Upper lobe of left lung (tissue), 6 donors: ENCODE data around the gene ROGDI. TPM values are rescaled to one million over a fixed set of nuclear protein-coding genes. Genes with fewer than 3 reads are reported as not detected.

Experiments
- ATAC-seq, 2 donors: fragments of 200-7000 bp; cut with Tn5 transposase; one replicate each; pipeline ENCODE4 v1.9.1; 2022; ENCODE audit warnings: mild to moderate bottlenecking in 2 of 2, moderate library complexity in 2 of 2; ENCODE audit not compliant: low FRiP score in 2 of 2
- DNase-seq, 2 donors: peaks; one replicate each; pipeline ENCODE4 v3.0.0-alpha.2; 2019 to 2020
- H3K27ac ChIP-seq, 4 donors: fragments of 200-600 bp; sonication (generic); one replicate each; pipeline ENCODE4 v1.5.1; 2016 to 2019
- H3K27me3 ChIP-seq, 4 donors: fragments of 200-600 bp; sonication (generic); one replicate each; pipeline ENCODE4 v1.5.1; 2017 to 2019
- H3K36me3 ChIP-seq, 4 donors: fragments of 200-600 bp; sonication (generic); one replicate each; pipeline ENCODE4 v1.5.1; 2016 to 2019
- H3K4me1 ChIP-seq, 4 donors: fragments of 200-600 bp; sonication (generic); one replicate each; pipeline ENCODE4 v1.5.1; 2018 to 2019
- H3K4me3 ChIP-seq, 4 donors: fragments of 200-600 bp; sonication (generic); one replicate each; pipeline ENCODE4 v1.5.1; 2017 to 2019; ENCODE audit warnings: mild to moderate bottlenecking in 2 of 4, moderate library complexity in 1 of 4
- H3K9me3 ChIP-seq, 4 donors: fragments of 200-600 bp; sonication (generic); one replicate each; pipeline ENCODE4 v1.5.1; 2018 to 2019
- EP300 ChIP-seq, 4 donors: sonication (generic); formaldehyde crosslinking; IDR thresholded peaks; one replicate each; pipeline ENCODE4 v1.5.1; 2017; ENCODE audit warnings: antibody characterized with exemption in 4 of 4, control low read depth in 2 of 4
- POLR2A ChIP-seq, 4 donors: fragments of 450-650 bp; IDR thresholded peaks; one replicate each; pipeline ENCODE4 v1.5.1; 2016 to 2017; ENCODE audit warnings: antibody characterized with exemption in 4 of 4, mild to moderate bottlenecking in 2 of 4
- POLR2AphosphoS5 ChIP-seq, 2 donors: sonication (generic); formaldehyde crosslinking; IDR thresholded peaks; one replicate each; pipeline ENCODE4 v1.5.1; 2017; ENCODE audit warnings: antibody characterized with exemption in 2 of 2
- WGBS, 2 donors: methylation state at CpG; one replicate each; pipeline ENCODE4 v1.1.5; 2017 to 2018; 5-methylcytosine and 5-hydroxymethylcytosine counted together
- total RNA-seq, 6 donors: library from RNA; depleted of rRNA in 4 of 6; stranded (reverse); fragments of >200 nt in 4 of 6; gene quantifications; one replicate each; pipeline versions ENCODE4 v1.1.0 to v1.2.1, GENCODE V29; 2016 to 2021
- TF ChIP-seq, protein P1 (sequence below), 6 experiments: fragments of 450-650 bp in 4 of 6; fragments of 200-600 bp in 2 of 6; sonication (generic) in 2 of 6; IDR thresholded peaks; one replicate each; pipeline ENCODE4 v1.5.1; 2016 to 2019; ENCODE audit warnings: antibody characterized with exemption in 6 of 6
- donor health status: DM: no; HTN: no; CAD: no; lungs with moderate emphysema.
- donor health status: DM: no; HTN: yes; CAD: no; lungs with severe emphysema.

The ROGDI gene
- total RNA-seq, 6 donors from 2014 or later: 19.2 to 59.7 (median 33.1) TPM

DNA sequence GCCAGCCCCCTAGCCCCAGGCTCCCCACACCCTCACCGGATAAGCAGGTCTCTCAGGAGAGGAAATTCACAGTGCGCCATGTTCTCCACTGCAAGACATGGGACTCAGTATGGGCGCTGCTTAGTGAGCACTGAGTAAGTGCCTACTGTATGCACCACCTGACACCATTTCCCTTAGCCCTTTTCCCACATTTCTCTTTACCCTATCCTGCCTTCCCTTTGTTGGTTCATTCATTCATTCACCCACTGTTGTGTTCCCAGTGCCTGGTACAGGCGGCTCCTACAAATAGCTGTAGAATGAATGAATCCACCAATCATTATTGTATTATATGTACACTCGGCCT is 24.4 kb downstream of the ROGDI start:
- Histone ChIP-seq H3K27me3 (no peaks in the 10 kb centered on the region), H3K4me1 (no peaks in the 10 kb centered on the region), H3K36me3 (no peaks in the 10 kb centered on the region), H3K27ac (no peak overlapping the region), H3K9me3 (no peaks in the 10 kb centered on the region), H3K4me3 (no peak overlapping the region)
- ATAC-seq (no peak), DNase-seq (no peak)
- no peak for TF ChIP-seq EP300 (IDR thresholded peaks at IDR 0.05)
- TF ChIP-seq POLR2AphosphoS5 (IDR thresholded peaks at IDR 0.05): no peak
- TF ChIP-seq, protein P1, sequence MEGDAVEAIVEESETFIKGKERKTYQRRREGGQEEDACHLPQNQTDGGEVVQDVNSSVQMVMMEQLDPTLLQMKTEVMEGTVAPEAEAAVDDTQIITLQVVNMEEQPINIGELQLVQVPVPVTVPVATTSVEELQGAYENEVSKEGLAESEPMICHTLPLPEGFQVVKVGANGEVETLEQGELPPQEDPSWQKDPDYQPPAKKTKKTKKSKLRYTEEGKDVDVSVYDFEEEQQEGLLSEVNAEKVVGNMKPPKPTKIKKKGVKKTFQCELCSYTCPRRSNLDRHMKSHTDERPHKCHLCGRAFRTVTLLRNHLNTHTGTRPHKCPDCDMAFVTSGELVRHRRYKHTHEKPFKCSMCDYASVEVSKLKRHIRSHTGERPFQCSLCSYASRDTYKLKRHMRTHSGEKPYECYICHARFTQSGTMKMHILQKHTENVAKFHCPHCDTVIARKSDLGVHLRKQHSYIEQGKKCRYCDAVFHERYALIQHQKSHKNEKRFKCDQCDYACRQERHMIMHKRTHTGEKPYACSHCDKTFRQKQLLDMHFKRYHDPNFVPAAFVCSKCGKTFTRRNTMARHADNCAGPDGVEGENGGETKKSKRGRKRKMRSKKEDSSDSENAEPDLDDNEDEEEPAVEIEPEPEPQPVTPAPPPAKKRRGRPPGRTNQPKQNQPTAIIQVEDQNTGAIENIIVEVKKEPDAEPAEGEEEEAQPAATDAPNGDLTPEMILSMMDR (IDR thresholded peaks at IDR 0.05): no peak
- no peak for TF ChIP-seq POLR2A (IDR thresholded peaks at IDR 0.05)
- WGBS, 2 donors: 85 to 91% methylated on average over 4 to 5 of the region's 5 CpGs

DNA sequence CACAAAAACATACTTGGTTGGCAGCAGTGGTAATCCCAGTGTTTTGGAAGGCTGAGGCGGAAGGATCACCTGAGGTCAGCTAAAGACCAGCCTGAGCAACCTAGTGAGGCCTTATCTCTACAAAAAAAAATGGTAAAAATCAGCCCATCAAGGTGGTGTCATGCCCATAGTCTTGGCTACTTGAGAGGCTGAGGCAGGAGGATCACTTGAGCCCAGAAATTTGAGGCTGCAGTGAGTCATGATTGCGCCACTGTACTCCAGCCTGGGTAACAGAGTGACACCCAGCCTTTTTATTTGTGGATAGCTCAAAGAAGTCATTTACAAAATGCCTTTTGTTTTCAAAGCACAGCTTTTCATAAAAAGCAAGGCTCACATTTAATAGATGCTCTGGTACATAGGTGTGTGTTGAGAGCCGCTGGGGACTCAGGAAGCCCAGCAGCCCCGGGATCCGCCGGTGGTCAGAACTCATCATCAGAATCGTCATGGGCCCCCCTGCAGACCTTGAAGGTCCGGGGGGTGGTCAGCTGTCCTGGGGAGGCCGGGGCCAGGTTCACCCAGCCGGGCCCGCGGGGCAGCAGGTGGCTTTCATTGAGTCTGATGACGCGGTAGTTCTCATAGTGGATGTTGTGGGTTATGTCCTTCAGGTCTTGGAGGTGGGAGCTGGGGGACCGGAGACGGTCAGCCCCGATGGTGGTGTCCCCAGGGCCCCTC is 24.9 kb downstream of the ROGDI start:
- Histone ChIP-seq H3K27ac (no peak overlapping the region), H3K9me3 (no peaks in the 10 kb centered on the region), H3K36me3 (no peaks in the 10 kb centered on the region), H3K4me1 (no peaks in the 10 kb centered on the region), H3K4me3 (no peak overlapping the region), H3K27me3 (no peaks in the 10 kb centered on the region)
- no peak for ATAC-seq
- DNase-seq: peak in 1 of 2 donors; percentile 62
- 88 to 94% methylated on average over 2 to 17 of the region's 17 CpGs for WGBS, 2 donors
- TF ChIP-seq EP300 (IDR thresholded peaks at IDR 0.05): no peak
- TF ChIP-seq POLR2A (IDR thresholded peaks at IDR 0.05): no peak
- no peak for TF ChIP-seq POLR2AphosphoS5 (IDR thresholded peaks at IDR 0.05)
- TF ChIP-seq, protein P1 (IDR thresholded peaks at IDR 0.05): no peak

DNA sequence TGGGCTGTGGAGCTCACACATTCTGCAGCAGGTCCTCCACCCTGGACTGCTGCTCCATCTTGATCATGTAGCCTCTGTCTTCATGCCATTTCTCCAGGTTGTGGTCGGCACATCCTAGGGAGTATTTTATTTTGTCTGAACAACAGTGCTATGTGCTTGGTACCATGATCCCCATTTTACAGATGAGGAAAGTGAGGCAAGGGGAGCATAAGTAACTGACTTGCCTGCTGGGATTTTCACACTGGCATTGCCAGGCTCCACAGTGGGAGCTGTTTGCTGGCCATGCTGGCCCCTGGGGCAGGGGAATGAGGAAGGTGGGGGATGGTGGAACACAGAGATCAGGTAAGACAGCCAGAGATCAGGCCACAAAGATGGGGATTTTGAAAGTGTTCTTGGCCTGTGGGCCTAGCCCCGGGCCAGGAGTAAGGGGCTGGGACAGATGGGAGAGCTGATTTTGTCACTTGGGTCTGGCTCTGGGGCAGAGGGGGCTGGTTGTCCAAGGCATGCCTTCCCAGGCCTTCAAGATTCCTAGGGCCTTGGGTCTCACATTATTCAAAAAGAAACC is 26.2 kb downstream of the ROGDI start:
- Histone ChIP-seq H3K9me3 (no peaks in the 10 kb centered on the region), H3K4me1 (no peaks in the 10 kb centered on the region), H3K36me3 (no peaks in the 10 kb centered on the region), H3K4me3 (no peak overlapping the region), H3K27ac (no peak overlapping the region), H3K27me3 (no peaks in the 10 kb centered on the region)
- WGBS, 2 donors: 88 to 92% methylated on average over 2 of the region's 2 CpGs
- ATAC-seq (no peak), DNase-seq (no peak)
- no peak for TF ChIP-seq EP300 (IDR thresholded peaks at IDR 0.05)
- TF ChIP-seq POLR2AphosphoS5 (IDR thresholded peaks at IDR 0.05): no peak
- no peak for TF ChIP-seq POLR2A (IDR thresholded peaks at IDR 0.05)
- TF ChIP-seq, protein P1 (IDR thresholded peaks at IDR 0.05): no peak

DNA sequence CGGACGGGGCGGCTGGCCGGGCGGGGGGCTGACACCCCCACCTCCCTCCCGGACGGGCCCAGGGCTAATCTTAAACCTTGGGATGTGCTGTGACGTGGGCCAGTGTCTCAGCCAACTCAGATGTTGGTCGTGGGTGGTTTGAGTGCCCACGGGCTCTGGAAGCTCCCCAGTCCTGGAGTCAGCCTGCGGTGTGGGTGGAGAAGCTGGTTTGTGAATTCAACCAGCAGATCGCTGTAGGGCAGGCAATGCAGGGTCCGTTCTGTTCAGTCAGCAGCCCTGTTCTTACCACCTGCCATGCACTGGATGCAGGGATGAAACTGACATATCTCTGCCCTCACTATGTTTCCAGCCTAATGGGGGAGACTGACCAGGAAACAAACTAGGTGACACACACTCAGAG is 27.4 kb downstream of the ROGDI start:
- 72 to 87% methylated on average over 4 of the region's 13 CpGs for WGBS, 2 donors
- no peaks in the 10 kb centered on the region for H3K9me3 ChIP-seq
- DNase-seq (no peak), ATAC-seq (no peak)
- H3K27me3 ChIP-seq: no peaks in the 10 kb centered on the region
- no peak overlapping the region for H3K4me3 ChIP-seq
- H3K27ac ChIP-seq: no peak overlapping the region
- H3K36me3 ChIP-seq: no peaks in the 10 kb centered on the region
- no peaks in the 10 kb centered on the region for H3K4me1 ChIP-seq
- TF ChIP-seq, protein P1 (IDR thresholded peaks at IDR 0.05): no peak
- no peak for TF ChIP-seq POLR2AphosphoS5 (IDR thresholded peaks at IDR 0.05)
- TF ChIP-seq POLR2A (IDR thresholded peaks at IDR 0.05): no peak
- TF ChIP-seq EP300 (IDR thresholded peaks at IDR 0.05): no peak

DNA sequence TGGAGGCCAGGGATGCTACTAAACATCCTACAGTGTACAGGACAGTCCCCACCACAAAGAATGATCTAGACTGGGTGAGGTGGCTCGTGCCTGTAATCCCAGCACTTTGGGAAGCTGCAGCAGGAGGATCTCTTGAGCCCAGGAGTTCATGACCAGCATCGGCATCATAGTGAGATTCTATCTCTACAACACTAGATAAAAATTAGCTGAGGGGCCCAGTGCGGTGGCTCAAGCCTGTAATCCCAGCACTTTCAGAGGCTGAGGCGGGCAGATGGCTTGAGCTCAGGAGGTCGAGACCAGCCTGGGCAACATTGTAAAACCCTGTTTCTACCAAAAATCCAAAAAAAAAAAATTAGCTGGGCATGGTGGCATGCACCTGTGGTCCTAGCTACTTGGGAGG is 30.1 kb downstream of the ROGDI start:
- WGBS, 2 donors: 84% methylated on average over 5 of the region's 5 CpGs
- Histone ChIP-seq H3K27me3 (no peaks in the 10 kb centered on the region), H3K27ac (no peak overlapping the region), H3K4me3 (no peak overlapping the region), H3K4me1 (peaks cover 12 to 17% (median 13%) of the 10 kb centered on the region in 4 donors), H3K36me3 (no peaks in the 10 kb centered on the region), H3K9me3 (no peaks in the 10 kb centered on the region)
- no peak for TF ChIP-seq POLR2AphosphoS5 (IDR thresholded peaks at IDR 0.05)
- no peak for TF ChIP-seq EP300 (IDR thresholded peaks at IDR 0.05)
- TF ChIP-seq, protein P1 (IDR thresholded peaks at IDR 0.05): no peak
- no peak for TF ChIP-seq POLR2A (IDR thresholded peaks at IDR 0.05)
- DNase-seq (no peak), ATAC-seq (no peak)
